GM18861 (cell line): ENCODE data around the gene CNTF.

ENCODE experiments used
- ATAC-seq: cut with Tn5 transposase; IDR thresholded peaks from one replicate; pipeline ENCODE4 v1.9.1; 2021; ENCODE audit not compliant: unreplicated experiment

CNTF gene

DNA sequence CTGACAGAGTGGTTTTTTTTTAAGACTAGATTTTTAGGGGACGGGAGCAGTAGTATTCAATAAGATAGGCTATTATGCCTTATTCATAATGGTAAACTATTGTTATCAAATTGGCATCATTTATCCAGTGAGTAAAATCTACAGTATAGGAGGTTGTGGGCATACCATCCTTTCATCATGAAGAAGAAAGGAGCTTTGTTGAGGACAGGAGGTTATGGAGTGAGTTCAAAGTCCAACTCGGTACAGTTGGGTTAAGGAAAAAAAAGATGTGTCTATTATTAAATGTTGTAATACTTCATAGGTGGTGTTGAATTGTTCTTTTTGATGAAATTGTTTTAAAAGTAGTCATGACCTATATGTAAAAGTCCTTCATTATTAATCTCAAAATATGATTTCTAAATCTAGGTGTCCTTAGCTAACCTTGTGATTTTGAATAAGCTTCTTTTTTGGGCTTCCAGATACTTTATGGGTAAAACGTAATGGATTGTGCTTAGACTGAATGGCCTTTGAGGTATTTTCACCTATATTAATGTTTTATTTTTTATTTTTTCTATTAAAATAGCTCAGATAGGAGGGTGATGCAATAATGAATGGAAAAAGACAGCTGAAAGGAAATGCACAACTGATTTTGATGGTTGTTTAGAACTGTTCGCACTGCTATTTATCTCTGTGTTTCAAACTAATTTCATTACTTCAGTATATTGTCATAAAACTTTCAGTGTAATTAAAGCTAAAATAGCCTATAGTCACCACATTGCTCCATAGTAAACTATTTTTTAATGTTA lies 15.3 kb upstream of the CNTF start:
- no peak for ATAC-seq

DNA sequence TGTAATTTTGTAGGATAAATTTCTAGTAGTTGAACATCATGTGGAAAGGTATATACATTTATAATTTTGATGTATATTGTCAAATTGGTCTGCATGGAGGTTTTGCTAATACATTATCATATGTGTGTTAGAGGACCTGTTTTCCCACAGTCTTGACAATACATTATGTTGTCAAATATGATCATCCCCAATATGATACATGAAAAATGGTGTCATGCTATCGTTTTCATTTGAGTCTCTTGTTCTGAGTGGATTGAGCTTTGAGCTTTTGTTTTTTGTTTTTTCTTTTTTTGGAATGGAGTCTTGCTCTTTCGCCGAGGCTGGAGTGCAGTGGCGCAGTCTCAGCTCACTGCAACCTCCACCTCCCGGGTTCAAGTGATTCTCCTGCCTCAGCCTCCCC lies 14.1 kb upstream of the CNTF start:
- no peak for ATAC-seq

GRCh38 chr11:58609723-58610122 lies 12.7 kb upstream of the CNTF start:
- no peak for ATAC-seq

DNA sequence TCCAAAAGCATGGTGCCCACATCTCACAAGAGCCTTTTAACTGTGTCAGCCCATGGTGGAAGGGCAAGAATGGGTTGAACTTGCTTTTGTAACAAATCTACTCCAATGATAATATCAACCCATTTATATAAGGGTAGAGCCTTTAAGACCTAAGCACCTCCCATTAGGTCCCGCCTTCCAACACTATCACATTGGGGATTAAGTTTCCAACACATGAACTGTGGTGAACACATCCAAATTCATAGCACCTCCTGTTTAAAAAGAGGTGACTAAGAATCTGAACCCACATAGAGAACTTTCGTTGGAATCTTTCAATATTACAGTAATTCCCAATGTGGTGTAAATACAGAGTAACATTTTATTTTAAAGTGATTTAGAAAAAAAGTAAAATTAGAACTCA lies 9.2 kb upstream of the CNTF start:
- no peak for ATAC-seq

DNA sequence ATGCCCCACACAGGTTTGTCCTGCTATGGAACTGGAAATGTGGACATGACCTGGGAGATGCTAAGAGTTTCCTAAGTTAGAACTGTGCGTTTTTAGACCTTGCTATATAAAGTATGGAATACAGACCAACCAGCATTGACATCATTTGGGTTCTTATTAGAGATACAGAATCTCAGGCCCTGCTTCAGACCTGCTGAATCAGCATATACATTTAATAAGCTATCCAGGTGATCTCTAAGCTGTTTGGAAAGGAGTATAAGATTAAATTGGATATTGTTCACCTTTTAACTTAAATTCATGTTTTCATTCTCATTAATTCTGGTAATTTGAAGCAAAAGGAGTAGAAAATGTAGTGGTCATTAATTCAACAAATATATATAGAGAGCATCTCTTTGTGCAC lies 6.9 kb upstream of the CNTF start:
- ATAC-seq = no peak

- no peak for ATAC-seq
These were observed 5.9 kb upstream of the CNTF start for GRCh38 chr11:58616594-58616993.

GRCh38 chr11:58617976-58618557 lies 4.4 kb upstream of the CNTF start:
- no peak for ATAC-seq

- no peak for ATAC-seq
These were observed 741 bp upstream of the CNTF start for GRCh38 chr11:58621586-58622262.

GRCh38 chr11:58625086-58625485 lies 2.6 kb downstream of the CNTF start:
- ATAC-seq = no peak

DNA sequence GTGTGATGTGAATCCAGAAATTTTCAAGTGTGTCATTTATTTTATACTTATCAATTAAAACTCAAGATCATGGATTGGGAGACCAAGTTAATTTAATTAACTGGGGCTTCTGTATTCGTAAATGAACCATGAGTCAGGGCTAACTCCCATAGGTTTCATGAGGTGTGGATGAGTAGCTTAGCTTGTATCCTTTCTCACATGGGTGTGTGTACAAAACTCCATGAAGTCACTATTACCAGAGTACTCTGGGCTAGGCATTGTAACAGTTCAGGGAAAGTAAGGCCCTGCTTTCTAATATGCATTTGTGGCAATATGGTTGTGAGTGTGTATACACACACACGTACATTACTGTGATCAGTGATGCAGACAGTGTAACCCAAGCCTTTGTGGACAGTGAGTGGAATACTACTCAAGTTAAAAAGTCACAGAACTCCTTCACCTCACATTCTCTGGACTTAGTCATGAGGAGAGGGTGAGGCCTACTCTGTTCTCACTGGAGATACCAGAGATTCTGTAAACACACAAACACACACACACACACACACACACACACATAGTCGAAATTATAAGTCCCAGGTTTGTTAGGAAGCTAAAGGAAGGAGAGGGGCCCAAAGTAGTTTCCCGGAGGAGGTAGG lies 3.5 kb downstream of the CNTF start:
- no peak for ATAC-seq

- ATAC-seq = no peak
These were observed 4.5 kb downstream of the CNTF start for GRCh38 chr11:58626934-58627483.

DNA sequence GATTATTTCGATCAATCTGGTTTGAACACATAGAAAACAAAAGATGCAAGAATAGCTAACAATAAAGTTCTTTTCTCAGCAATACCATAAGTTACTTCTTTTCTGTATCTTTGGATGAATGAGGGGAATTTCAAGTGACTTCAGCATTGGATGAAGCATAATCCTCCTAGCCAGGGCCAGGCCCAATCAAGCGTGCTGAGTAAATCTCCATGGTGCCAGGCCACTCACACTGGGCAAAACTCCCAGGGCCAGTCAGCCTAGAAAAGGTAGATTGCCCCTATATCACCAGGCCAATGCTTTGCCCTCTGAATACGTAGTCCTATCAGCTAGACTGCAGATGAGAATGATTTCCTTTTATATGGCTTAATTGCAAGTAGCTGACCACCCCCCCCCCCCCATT lies 6.0 kb downstream of the CNTF start:
- ATAC-seq = no peak

DNA sequence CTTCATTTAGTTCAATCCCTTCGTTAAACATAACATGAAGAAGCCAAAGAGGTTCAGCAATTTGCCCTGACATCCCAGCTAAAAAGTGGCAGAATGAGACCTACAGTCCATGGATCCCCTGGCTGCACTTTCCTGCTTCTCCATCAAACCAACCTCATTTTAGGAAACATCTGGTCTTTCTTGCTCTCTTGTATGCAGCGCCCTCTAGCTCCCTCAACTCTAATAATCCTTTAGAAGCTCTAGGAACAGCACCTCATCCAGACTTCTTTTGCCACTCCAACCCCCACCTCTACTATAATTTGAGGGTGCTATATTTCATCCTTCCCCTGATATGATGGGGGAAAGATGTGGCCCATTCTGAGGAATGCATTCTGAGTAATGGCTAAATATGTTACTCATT lies 7.4 kb downstream of the CNTF start:
- no peak for ATAC-seq

GRCh38 chr11:58631378-58631777 lies 8.9 kb downstream of the CNTF start:
- ATAC-seq = no peak

- ATAC-seq = no peak
These were observed 10.0 kb downstream of the CNTF start for GRCh38 chr11:58632510-58632909.

- no peak for ATAC-seq
These were observed 14.1 kb downstream of the CNTF start for GRCh38 chr11:58636587-58636986.

DNA sequence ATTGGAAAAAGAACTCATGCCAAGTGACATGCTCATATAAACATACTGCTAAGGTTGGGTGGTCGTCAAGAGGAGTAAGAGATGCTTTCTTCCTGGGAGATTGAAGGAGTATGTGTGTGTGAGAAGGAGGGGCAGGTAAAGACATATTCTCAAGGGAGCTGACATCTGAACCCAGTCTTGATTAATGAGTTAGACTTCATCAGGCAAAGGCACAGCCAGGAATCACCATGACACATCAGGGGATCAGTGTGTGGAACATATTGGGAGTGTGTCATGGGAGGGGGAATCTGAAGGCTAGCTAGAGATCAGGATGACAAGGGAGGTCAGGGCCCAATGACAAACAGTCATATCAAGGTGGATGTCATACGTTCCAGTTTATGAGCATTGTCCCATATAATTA lies 14.9 kb downstream of the CNTF start:
- no peak for ATAC-seq

DNA sequence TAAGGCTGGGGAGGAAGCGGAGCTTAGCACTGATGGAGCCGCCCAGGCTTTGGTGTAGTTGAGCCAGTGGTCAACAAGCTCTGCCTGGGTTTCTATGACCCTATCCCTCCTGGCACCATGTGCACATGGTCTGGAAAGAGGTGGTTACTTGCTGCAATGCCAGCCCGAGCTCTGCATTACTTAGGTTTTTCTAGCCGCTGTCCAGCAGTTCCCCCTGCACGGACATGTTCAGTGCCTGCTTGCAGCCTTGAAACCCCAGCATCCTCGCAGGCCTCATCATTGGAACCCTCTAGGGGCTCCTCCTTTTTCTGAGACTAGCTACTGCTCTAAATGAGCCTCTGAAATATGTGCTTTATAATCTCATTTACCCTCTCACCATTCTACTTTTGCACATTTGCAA lies 16.6 kb downstream of the CNTF start:
- ATAC-seq = no peak

- ATAC-seq = no peak
These were observed 17.2 kb downstream of the CNTF start for GRCh38 chr11:58639669-58640068.

DNA sequence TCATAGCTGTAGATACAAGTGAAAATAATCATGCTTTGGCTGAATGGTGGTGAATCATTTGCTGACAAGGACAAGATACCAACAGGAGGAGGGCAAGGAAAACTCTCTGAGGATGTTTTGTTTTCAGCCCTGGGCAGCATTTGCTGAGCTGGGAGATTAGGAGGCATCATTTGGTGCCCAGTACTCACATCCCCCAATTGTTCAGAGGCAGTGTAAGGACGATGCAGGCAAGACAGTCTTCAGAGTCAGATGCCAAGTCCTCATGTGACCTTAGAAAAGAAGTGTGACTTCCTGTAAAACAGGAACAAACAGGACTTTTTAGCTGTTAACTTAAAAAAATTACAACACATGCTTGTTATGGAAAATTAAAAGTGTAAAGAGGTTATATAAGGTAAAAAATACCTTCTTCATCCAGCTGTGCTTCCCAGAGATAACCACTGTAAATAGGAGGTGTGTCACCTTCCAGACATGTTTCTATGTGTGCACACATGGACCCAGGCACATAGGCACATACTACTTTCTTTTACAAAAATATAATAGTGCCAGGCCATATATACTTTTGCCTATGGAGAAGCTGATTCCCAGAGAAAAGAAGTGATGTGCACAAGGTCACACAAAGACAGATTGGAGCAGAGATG lies 18.0 kb downstream of the CNTF start:
- peak; percentile 49 for ATAC-seq

DNA sequence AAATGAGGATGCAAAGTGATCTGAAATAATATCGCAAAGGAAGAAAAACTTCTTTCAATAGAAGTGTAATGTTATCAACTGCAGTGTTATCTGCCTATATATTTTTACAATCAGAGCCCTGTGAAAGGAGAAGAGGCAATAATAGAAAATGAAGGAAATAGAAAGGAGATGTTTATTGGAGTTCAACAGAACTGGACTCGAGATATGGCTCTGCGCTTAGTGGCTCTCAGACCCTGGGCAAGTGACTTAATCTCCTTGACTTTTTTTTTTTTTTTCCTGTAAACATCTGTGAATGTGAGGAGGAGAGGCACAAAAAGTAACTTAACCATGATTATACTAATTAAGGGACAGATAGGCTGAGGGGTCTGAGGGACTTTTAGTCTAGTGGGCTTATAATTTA lies 18.9 kb downstream of the CNTF start:
- ATAC-seq = no peak
